Measurements from ENCODE around the gene AVL9.

Gene AVL9

DNA sequence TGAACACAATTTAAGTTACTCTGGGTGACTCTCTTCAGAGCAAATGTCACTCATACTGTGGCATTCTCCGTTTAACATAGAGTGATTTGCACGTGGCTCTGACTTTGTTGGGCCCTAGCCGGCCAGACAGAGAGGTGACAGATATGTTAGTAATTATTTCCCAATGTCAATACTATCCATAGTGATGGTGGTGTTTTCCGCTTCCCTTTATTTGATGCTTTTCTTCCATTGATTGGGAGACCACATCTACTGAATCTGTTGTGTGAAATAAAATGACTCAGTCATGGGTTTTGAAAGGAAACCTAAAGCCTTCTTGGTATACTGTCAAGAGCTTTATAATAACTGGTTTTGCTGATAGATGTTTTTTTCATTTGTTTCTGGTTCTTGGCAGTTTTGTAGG is 7.4 kb downstream of the AVL9 start:
- no peaks in the 10 kb centered on the region; the same call in 1 of the 2 replicates for H3K9me3 ChIP-seq
- peaks cover 19% of the 10 kb centered on the region for H3K4me1 ChIP-seq
- DNase-seq (ENCODE audit: low spot score in 2 of 2), result no peak
- no peak overlapping the region for H3K4me3 ChIP-seq
- no peaks in the 10 kb centered on the region for H3K36me3 ChIP-seq (replicated peaks)
- in situ Hi-C loops (cut with MboI; ENCODE audit: low sequenced_read_pairs), result no loop called here
- H3K27me3 ChIP-seq (ENCODE audit: low read depth), result no peaks in the 10 kb centered on the region

DNA sequence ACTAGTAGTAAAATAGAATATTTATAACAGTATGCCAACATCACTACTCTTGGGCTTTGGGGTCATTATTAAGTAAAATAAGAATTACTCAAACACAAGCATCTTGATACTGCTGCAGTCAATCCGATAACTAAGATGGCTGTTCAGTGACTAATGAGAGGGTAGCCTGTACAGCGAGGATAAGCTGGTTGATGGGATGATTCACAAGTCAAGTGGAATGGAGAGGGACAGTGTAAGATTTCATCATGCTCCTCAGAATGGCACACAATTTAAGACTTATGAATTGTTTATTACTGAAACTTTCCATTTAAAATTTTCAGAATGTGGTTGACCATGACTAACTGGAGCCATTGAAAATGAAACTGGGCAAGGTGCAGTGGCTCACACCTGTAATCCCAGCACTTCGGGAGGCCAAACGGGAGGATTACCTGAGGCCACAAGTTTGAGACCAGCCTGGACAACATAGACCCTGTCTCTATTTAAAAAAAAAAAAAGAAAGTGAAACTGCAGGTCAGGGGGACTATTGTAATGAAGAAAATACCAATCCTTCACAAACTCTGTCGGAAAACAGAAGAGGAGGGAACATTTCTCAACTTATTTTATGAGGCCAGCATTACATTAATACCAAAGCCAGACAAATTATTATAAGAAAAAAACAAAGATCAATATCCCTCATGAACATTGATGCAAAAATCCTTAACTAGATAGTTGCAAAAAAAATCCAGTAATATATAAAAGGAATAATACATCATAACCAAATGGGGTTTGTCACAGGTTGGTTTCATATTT is 11.2 kb downstream of the AVL9 start:
- Histone ChIP-seq H3K9me3 (no peaks in the 10 kb centered on the region; the same call in 1 of the 2 replicates), H3K4me1 (peaks cover 6% of the 10 kb centered on the region), H3K4me3 (no peak overlapping the region), H3K36me3 (replicated peaks) (no peaks in the 10 kb centered on the region), H3K27me3 (ENCODE audit: low read depth) (no peaks in the 10 kb centered on the region)
- DNase-seq (ENCODE audit: low spot score in 2 of 2), result no peak
- in situ Hi-C loops (cut with MboI; ENCODE audit: low sequenced_read_pairs), result no loop called here

DNA sequence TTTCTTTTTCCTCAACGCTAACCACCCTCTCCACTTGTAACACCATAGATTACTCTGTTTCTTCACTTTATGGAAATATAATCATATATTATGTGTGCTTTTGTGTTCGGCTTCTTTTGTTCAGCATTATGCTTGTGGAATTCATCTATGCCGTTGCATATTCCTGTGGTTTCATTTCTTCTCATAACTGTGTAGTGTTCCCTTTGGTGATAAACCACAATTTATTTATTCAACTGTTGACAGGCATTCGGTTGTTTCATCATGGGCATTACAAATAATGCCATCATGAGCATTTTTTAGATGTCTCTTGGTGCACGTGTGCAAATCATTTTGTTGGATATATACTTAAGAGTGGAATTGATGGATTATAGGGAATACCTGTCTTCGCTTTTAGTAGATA is 12.1 kb downstream of the AVL9 start:
- Histone ChIP-seq H3K9me3 (peaks cover 2% of the 10 kb centered on the region; the same call in 1 of the 2 replicates), H3K27me3 (ENCODE audit: low read depth) (no peaks in the 10 kb centered on the region), H3K4me1 (no peaks in the 10 kb centered on the region; the same call in 1 of the 2 replicates), H3K36me3 (replicated peaks) (no peaks in the 10 kb centered on the region), H3K4me3 (no peak overlapping the region)
- in situ Hi-C loops (cut with MboI; ENCODE audit: low sequenced_read_pairs), result no loop called here
- no peak for DNase-seq (ENCODE audit: low spot score in 2 of 2)

DNA sequence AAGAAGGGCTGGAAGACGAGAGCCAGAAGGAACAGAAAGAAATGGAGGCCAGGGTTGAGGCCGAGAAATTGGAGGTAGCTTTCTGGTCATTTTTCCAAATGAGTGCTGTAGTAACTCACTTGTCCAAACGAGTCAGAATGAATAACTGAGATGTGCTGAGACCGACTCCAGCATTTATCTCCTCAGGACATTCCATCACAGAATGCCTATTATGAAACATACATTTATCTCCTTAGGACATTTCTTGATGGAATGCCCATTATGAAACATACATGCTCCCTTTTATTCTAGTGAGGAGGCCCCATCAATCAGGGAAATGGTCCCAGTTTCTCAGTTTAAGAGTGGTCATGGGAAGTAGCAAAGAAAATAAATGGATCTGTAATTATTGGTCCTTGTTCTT is 16.5 kb downstream of the AVL9 start:
- Histone ChIP-seq H3K27me3 (ENCODE audit: low read depth) (no peaks in the 10 kb centered on the region), H3K36me3 (replicated peaks) (no peaks in the 10 kb centered on the region), H3K4me3 (no peak overlapping the region), H3K9me3 (peaks cover 6% of the 10 kb centered on the region; the same call in 1 of the 2 replicates), H3K4me1 (no peaks in the 10 kb centered on the region; the same call in 1 of the 2 replicates)
- in situ Hi-C loops (cut with MboI; ENCODE audit: low sequenced_read_pairs), result no loop called here
- DNase-seq (ENCODE audit: low spot score in 2 of 2), result no peak

DNA sequence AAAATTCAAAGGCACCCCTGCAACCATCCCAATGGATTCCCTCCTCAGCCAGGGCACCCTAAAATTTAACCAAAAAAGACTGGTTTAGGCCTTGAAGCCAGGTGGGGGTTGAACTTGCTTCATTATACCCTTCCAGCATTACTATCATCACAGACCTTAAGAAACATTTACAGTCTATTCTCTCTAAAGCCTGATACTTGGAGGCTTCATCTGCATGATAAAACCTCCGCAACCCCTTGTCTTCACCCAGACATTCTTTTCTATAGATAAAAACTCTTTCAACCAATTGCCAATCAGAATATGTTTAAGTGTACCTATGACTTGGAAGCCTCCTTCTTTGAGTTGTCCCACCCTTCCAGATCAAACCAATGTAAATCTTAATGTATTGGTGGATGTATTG is 17.9 kb downstream of the AVL9 start:
- no peak overlapping the region for H3K4me3 ChIP-seq
- H3K27me3 ChIP-seq (ENCODE audit: low read depth), result no peaks in the 10 kb centered on the region
- in situ Hi-C loops (cut with MboI; ENCODE audit: low sequenced_read_pairs), result no loop called here

DNA sequence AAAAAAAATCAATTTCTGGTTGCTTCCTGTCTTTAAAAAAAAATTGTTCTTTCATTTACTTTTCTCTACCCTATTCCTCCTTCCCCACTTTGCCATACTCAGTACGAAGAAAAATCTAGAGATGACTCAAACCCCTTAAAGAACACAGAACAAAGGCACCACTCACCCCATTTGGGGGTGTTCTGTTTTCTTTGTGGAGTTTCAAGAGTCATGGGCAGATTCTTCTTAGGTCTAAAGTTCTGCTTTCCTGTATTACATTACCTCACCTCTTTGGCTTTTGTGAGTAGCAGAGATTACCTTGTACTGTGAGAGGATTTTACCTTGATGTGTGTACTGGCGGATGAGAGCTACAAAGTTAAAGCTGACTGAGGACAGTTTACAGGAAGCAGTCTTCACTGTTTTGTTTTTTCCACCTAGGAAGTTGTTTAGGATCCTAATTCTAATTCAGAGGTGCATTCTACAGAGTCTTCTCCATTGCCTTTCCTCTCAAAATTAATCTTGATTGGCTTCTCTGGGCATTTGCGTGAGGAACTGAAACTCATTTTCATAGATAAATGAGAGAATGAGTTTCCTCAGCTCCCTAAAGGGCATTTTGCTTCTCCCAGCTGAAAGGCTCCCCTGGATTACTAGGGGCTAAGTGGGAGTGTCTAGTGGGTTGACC is 20.7 kb downstream of the AVL9 start:
- Histone ChIP-seq H3K27me3 (ENCODE audit: low read depth) (no peaks in the 10 kb centered on the region), H3K4me1 (no peaks in the 10 kb centered on the region; the same call in 1 of the 2 replicates), H3K36me3 (replicated peaks) (no peaks in the 10 kb centered on the region), H3K4me3 (no peak overlapping the region), H3K9me3 (peaks cover 24% of the 10 kb centered on the region)
- in situ Hi-C loops (cut with MboI; ENCODE audit: low sequenced_read_pairs), result no loop called here
- no peak for DNase-seq (ENCODE audit: low spot score in 2 of 2)

More for the DNA sequence above, 17.9 kb downstream of the AVL9 start:
- no peak for DNase-seq (ENCODE audit: low spot score in 2 of 2)
- no peaks in the 10 kb centered on the region for H3K36me3 ChIP-seq (replicated peaks)
- peaks cover 6% of the 10 kb centered on the region; the same call in 1 of the 2 replicates for H3K9me3 ChIP-seq
- no peaks in the 10 kb centered on the region; the same call in 1 of the 2 replicates for H3K4me1 ChIP-seq

DNA sequence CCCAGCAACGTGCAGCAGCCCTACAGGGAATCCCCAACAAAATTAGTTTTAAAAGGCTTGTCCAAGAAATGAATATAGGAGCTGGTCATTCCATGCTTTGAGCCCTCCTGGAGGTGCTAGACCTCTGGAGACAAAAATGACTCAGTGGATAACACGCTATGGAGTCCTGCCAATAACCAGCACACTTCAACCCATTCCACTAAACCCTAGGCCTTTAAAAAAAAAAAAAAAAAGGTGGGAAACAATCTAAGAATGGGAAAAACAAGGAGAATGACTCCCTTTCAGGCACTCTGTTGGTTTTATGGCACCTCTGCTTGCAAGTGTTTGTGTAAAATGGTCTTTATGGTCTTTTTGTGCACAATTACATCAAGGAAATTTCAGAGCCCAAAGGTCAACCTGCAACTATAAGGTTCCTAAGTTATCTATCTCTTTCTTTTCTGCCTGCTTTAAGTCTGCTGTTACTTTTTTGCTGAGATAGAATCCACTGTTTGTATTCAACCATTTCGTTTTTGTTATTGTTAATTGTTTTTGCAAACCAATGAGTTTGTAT is 21.3 kb downstream of the AVL9 start:
- Histone ChIP-seq H3K36me3 (replicated peaks) (no peaks in the 10 kb centered on the region), H3K4me1 (no peaks in the 10 kb centered on the region; the same call in 1 of the 2 replicates), H3K9me3 (peaks cover 24% of the 10 kb centered on the region), H3K4me3 (no peak overlapping the region), H3K27me3 (ENCODE audit: low read depth) (no peaks in the 10 kb centered on the region)
- no peak for DNase-seq (ENCODE audit: low spot score in 2 of 2)
- in situ Hi-C loops (cut with MboI; ENCODE audit: low sequenced_read_pairs), result no loop called here

DNA sequence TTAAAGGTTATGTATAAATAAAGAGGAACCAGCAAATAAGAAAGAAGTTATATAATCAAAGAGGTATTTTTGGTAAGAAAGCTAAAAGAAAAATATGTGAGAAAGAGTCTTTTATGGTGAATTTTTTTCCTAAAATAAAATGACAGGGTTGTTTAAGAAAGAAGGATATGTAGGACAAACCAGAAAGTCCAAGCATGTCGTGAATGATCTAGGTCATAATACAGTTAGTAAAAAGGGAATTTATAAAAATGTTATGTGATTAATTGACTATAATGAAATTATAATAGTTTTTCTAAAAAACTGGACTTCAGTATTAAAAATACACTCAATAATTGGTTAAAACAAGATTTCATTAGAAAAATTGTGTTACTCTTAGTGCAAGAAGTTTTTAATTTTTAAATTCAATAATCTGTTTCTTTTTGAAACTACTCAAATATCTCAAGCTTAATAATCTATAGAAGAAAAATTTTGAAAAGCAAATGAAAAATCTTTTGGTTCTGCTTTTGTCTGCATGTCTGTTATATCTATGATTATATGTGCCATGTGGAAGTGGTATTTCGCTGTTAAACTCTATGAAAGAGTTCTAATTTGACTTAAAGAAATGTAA is 23.3 kb downstream of the AVL9 start:
- no peaks in the 10 kb centered on the region for H3K36me3 ChIP-seq (replicated peaks)
- no peaks in the 10 kb centered on the region for H3K27me3 ChIP-seq (ENCODE audit: low read depth)
- no peaks in the 10 kb centered on the region for H3K4me1 ChIP-seq
- DNase-seq (ENCODE audit: low spot score in 2 of 2), result peak; percentile 22 to 36
- in situ Hi-C loops (cut with MboI; ENCODE audit: low sequenced_read_pairs), result no loop called here
- no peak overlapping the region for H3K4me3 ChIP-seq
- H3K9me3 ChIP-seq, result peaks cover 22% of the 10 kb centered on the region

DNA sequence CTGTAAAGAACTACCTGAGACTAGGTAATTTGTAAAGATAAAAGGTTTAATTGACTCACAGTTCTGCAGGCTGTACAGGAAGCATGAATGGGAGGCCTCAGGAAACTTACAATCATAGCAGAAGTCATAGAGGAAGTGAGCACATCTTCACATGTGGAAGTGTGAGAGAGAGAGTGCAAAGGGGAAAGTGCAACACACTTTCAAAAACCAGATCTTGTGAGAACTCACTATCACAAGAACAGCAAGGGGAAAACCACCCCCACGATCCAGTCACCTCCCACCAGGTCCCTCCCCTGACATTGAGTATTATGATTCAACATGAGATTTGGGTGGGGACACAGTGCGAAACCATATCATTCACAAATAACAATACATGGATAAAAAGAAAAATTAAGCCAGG is 24.5 kb downstream of the AVL9 start:
- Histone ChIP-seq H3K27me3 (ENCODE audit: low read depth) (no peaks in the 10 kb centered on the region), H3K9me3 (peaks cover 21% of the 10 kb centered on the region), H3K4me3 (no peak overlapping the region), H3K36me3 (replicated peaks) (no peaks in the 10 kb centered on the region), H3K4me1 (no peaks in the 10 kb centered on the region)
- in situ Hi-C loops (cut with MboI; ENCODE audit: low sequenced_read_pairs), result no loop called here
- no peak for DNase-seq (ENCODE audit: low spot score in 2 of 2)

DNA sequence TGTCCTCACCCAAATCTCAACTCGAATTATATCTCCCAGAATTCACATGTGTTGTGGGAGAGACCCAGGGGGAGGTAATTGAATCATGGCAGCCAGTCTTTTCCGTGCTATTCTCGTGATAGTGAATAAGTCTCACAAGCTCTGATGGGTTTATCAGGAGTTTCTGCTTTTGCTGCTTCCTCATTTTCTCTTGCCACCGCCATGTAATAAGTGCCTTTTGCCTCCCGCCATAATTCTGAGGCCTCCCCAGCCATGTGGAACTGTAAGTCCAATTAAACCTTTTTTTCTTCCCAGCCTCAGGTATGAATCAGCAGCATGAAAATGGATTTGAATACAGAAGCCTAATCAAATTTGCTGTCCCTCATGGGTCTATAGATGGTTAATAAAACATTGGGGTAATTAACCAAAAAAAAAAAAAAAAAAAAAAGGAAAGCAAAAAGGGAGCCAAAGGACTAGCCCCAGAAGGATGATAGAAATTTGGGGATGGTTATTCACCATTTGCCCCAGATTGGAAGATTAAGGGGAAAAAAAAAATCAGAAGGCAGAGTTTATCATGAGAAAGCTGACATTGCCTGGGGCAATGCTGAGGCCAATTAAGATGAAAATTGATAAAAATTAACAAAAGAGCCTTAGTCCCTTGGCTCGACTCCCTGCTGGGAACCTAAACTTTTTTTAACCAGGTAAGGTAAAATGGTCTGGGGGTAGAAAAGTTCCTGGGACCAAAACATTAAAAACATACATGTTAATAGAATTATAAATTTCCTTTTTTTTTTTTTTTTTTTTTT is 27.6 kb downstream of the AVL9 start:
- peaks cover 8% of the 10 kb centered on the region for H3K4me1 ChIP-seq
- no peaks in the 10 kb centered on the region for H3K27me3 ChIP-seq (ENCODE audit: low read depth)
- H3K9me3 ChIP-seq, result peaks cover 19% of the 10 kb centered on the region
- in situ Hi-C loops (cut with MboI; ENCODE audit: low sequenced_read_pairs), result no loop called here
- H3K36me3 ChIP-seq (replicated peaks), result no peaks in the 10 kb centered on the region
- no peak for DNase-seq (ENCODE audit: low spot score in 2 of 2)
- no peak overlapping the region for H3K4me3 ChIP-seq

DNA sequence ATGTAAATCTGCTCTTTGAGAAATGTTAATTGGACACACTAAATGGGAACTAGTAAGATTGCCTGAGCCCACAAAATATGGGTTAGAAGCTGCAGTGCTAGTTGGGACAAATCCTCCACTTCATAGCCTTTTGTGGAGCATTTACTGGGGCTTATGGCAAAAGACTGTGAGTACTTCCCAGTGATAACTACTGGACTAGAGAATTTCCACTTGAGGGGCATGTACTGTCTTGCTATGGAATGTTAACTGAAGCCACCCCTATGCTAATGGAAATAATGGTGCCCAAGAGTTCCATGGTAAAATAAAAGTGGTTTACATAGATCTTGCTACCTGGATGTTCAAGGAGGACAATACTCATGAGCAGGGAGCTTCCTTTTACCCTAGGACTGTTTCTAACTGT is 29.3 kb downstream of the AVL9 start:
- Histone ChIP-seq H3K4me3 (no peak overlapping the region), H3K36me3 (replicated peaks) (no peaks in the 10 kb centered on the region), H3K9me3 (peaks cover 12% of the 10 kb centered on the region), H3K27me3 (ENCODE audit: low read depth) (no peaks in the 10 kb centered on the region), H3K4me1 (peaks cover 11% of the 10 kb centered on the region)
- in situ Hi-C loops (cut with MboI; ENCODE audit: low sequenced_read_pairs), result no loop called here
- DNase-seq (ENCODE audit: low spot score in 2 of 2), result no peak

DNA sequence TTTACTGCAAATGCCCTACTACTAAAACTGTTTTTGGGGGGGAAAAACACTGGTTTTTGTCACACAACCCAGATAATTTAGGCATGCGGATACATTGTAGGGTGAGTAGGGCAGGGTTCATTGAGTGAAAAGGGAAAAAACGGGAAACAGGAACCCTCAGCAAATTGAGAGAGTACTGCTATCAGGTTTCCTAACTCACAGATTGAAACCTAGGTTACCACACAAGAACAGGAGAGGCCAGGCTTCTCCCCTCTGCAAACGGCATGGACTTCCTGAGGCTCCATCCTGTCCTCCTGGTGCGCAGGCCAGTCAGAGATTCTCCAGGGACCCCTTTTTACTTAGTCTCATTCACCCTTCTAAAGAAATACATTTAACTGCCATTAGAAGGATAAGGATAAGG is 30.6 kb downstream of the AVL9 start:
- in situ Hi-C loops (cut with MboI; ENCODE audit: low sequenced_read_pairs), result no loop called here
- no peak for DNase-seq (ENCODE audit: low spot score in 2 of 2)
- H3K9me3 ChIP-seq, result no peaks in the 10 kb centered on the region; the same call in 1 of the 2 replicates
- peaks cover 11% of the 10 kb centered on the region for H3K4me1 ChIP-seq
- H3K27me3 ChIP-seq (ENCODE audit: low read depth), result no peaks in the 10 kb centered on the region
- no peak overlapping the region for H3K4me3 ChIP-seq
- H3K36me3 ChIP-seq (replicated peaks), result no peaks in the 10 kb centered on the region

DNA sequence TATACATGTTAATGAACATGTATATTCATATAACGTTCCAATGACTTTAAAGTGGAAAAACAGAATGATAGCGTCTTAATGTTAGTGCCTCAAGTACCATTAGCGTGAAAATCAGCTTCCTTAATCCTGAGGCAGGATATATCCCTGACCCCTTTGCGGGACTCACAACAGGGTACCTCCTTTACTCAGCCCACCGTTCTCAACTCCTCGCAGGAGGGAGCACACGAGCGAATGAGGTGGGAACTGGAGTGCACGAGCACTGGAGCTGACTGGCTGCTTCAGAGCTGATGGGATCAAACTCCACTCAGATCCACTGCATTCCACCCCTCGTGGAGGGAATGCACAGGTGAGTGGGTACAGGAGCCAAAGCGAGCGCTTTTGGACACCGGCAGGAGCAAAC is 36.1 kb downstream of the AVL9 start:
- in situ Hi-C loops (cut with MboI; ENCODE audit: low sequenced_read_pairs), result no loop called here
- Histone ChIP-seq H3K4me1 (peaks cover 22% of the 10 kb centered on the region), H3K9me3 (no peaks in the 10 kb centered on the region), H3K27me3 (ENCODE audit: low read depth) (no peaks in the 10 kb centered on the region), H3K36me3 (replicated peaks) (no peaks in the 10 kb centered on the region), H3K4me3 (no peak overlapping the region)
- no peak for DNase-seq (ENCODE audit: low spot score in 2 of 2)
